ENCODE results near the gene SLC26A2.
A peak's percentile ranks its signal among the peaks of the same experiment; 100 is the strongest.

Gene SLC26A2

GRCh38 chr5:149961957-149962409, 1.4 kb downstream of the SLC26A2 start:
- no peak for DNase-seq (ENCODE audit: low read depth)

GRCh38 chr5:149962601-149963300, 2.2 kb downstream of the SLC26A2 start:
- no peak for DNase-seq (ENCODE audit: low read depth)

- DNase-seq (ENCODE audit: low read depth), result no peak
Measured at GRCh38 chr5:149963729-149964128, 3.2 kb downstream of the SLC26A2 start.

GRCh38 chr5:149966946-149967345, 6.4 kb downstream of the SLC26A2 start:
- DNase-seq (ENCODE audit: low read depth), result no peak

- no peak for DNase-seq (ENCODE audit: low read depth)
Measured at GRCh38 chr5:149969181-149969930, 8.8 kb downstream of the SLC26A2 start.

GRCh38 chr5:149975409-149975808, 14.9 kb downstream of the SLC26A2 start:
- DNase-seq (ENCODE audit: low read depth), result no peak

- DNase-seq (ENCODE audit: low read depth), result no peak
Measured at GRCh38 chr5:149979896-149980295, 19.3 kb downstream of the SLC26A2 start.

- no peak for DNase-seq (ENCODE audit: low read depth)
Measured at GRCh38 chr5:149981206-149981605, 20.6 kb downstream of the SLC26A2 start.

- no peak for DNase-seq (ENCODE audit: low read depth)
Measured at GRCh38 chr5:149982505-149982904, 21.9 kb downstream of the SLC26A2 start.

- DNase-seq (ENCODE audit: low read depth), result no peak
Measured at GRCh38 chr5:149988126-149988525, 27.6 kb downstream of the SLC26A2 start.

- DNase-seq (ENCODE audit: low read depth), result peak; percentile 29
Measured at GRCh38 chr5:149990518-149991376, 30.2 kb downstream of the SLC26A2 start.

GRCh38 chr5:149993471-149993870, 32.9 kb downstream of the SLC26A2 start:
- no peak for DNase-seq (ENCODE audit: low read depth)

- no peak for DNase-seq (ENCODE audit: low read depth)
Measured at GRCh38 chr5:149995385-149996204, 35.0 kb downstream of the SLC26A2 start.

GRCh38 chr5:149996205-149996890, 35.8 kb downstream of the SLC26A2 start:
- no peak for DNase-seq (ENCODE audit: low read depth)

- DNase-seq (ENCODE audit: low read depth), result no peak
Measured at GRCh38 chr5:149998281-149998680, 37.7 kb downstream of the SLC26A2 start.

- no peak for DNase-seq (ENCODE audit: low read depth)
Measured at GRCh38 chr5:149999359-149999758, 38.8 kb downstream of the SLC26A2 start.

- no peak for DNase-seq (ENCODE audit: low read depth)
Measured at GRCh38 chr5:149999866-150000255, 39.3 kb downstream of the SLC26A2 start.

- DNase-seq (ENCODE audit: low read depth), result peak; percentile 76
Measured at GRCh38 chr5:150000256-150000989, 39.9 kb downstream of the SLC26A2 start, which contains the start of the genes HMGXB3 and TIGD6. HMGXB3 (plus strand) TSS chr5:150000739; CDS start chr5:150004853, 4,114 bp downstream. TIGD6 (minus strand) TSS chr5:150000654; CDS start chr5:149996348, 4,306 bp downstream.

- DNase-seq (ENCODE audit: low read depth), result no peak
Measured at GRCh38 chr5:150000990-150001659, 40.6 kb downstream of the SLC26A2 start.

Data from stimulated activated CD8-positive, alpha-beta memory T cell treated with anti-CD3 and anti-CD28 coated beads, Interleukin-15, amount 100 ng/mL, for 24 hours (primary cell).